HepG2 (cell line): ENCODE results near the gene TMEM174.

Source experiments
- CTCF ChIP-seq: sonication (generic); formaldehyde crosslinking; IDR thresholded peaks from 2 replicates; pipeline ENCODE4 v1.5.0; 2020; ENCODE audit warnings: mild to moderate bottlenecking, missing genetic modification reagents, moderate library complexity
- HDAC6 ChIP-seq: fragments of 200-600 bp; sonication (generic); IDR thresholded peaks from 2 replicates; pipeline ENCODE4 v1.7.0; 2017; ENCODE audit warnings: mild to moderate bottlenecking, antibody characterized with exemption, low read length, low read depth
- HOXA9 ChIP-seq: sonication (generic); formaldehyde crosslinking; IDR thresholded peaks from 2 replicates; pipeline ENCODE4 v1.8.1; 2022; ENCODE audit warnings: missing genetic modification reagents, mild to moderate bottlenecking, moderate library complexity, borderline replicate concordance
- POLR2AphosphoS5 ChIP-seq: IDR thresholded peaks from 2 replicates; pipeline ENCODE4 v1.6.1; 2012; ENCODE audit warnings: low read depth, low read length
- ZFP36 ChIP-seq: fragments of 150-350 bp; IDR thresholded peaks from 2 replicates; pipeline ENCODE4 v1.6.1; 2018; ENCODE audit warnings: borderline replicate concordance, low read length, low read depth; ENCODE audit not compliant: partially characterized antibody
- ZNF282 ChIP-seq: fragments of 450-650 bp; IDR thresholded peaks from 2 replicates; pipeline ENCODE4 v1.6.1; 2018; ENCODE audit not compliant: partially characterized antibody
- ZNF770 ChIP-seq: sonication (generic); formaldehyde crosslinking; IDR thresholded peaks from 2 replicates; pipeline ENCODE4 v1.5.0; 2020; ENCODE audit warnings: mild to moderate bottlenecking, missing genetic modification reagents

- no peak for TF ChIP-seq ZNF282
- TF ChIP-seq CTCF (CRISPR knock-in tag): no peak
- no peak for TF ChIP-seq ZFP36
- TF ChIP-seq POLR2AphosphoS5: no peak
- TF ChIP-seq HOXA9 (CRISPR knock-in tag): no peak
- no peak for TF ChIP-seq ZNF770 (CRISPR knock-in tag)
- TF ChIP-seq HDAC6: no peak
Observed at GRCh38 chr5:73183000-73183399, 10.0 kb downstream of the TMEM174 start.
